ENCODE measurements around the gene FUNDC1. TPM values are rescaled to one million over a fixed set of nuclear protein-coding genes. Genes with fewer than 3 reads are reported as not detected.

Gene FUNDC1
- total and polyA plus RNA-seq, 2 of the 4 experiments (the other 2 are of a cell fraction): 8.6 to 13.1 TPM

- intact Hi-C loops (cut with micrococcal nuclease): no loop called here
- no peak for DNase-seq
- POLR2A ChIA-PET (ENCODE audit: unreplicated experiment): no interaction called here
Measured at GRCh38 chrX:44483965-44484606, 58.6 kb downstream of the FUNDC1 start.

More at GRCh38 chrX:44483965-44484606, 58.6 kb downstream of the FUNDC1 start:
- Histone ChIP-seq H3K9me1 (ENCODE audit: insufficient read depth, low read length) (no peaks in the 10 kb centered on the region), H4K91ac (ENCODE audit: insufficient read depth, low read depth, low read length) (no peak overlapping the region), H2BK5ac (ENCODE audit: low read depth, low read length, poor library complexity, severe bottlenecking) (no peak overlapping the region), H2BK15ac (ENCODE audit: low read depth, low read length) (no peak overlapping the region), H2AFZ (replicated peaks; ENCODE audit: low read length, poor library complexity) (no peak overlapping the region), H4K20me1 (ENCODE audit: insufficient read depth, low read length) (no peaks in the 10 kb centered on the region), H2BK120ac (ENCODE audit: low read depth, low read length) (no peak overlapping the region), H4K5ac (ENCODE audit: low read depth, low read length) (no peak overlapping the region), H3K56ac (ENCODE audit: extremely low read depth, insufficient read depth, low read length) (no peak overlapping the region), H3K79me1 (ENCODE audit: low read depth in 1 of 2, low read length in 2 of 2) (no peaks in the 10 kb centered on the region), H3K27ac (ENCODE audit: insufficient read depth, low read length) (no peak overlapping the region), H3K14ac (replicated peaks; ENCODE audit: low read depth, low read length) (no peak overlapping the region), H3K9me3 (ENCODE audit: control insufficient read depth, insufficient read depth, low read length) (no peaks in the 10 kb centered on the region), H3K18ac (ENCODE audit: low read depth, low read length) (no peak overlapping the region), H3K4me3 (ENCODE audit: insufficient read depth, low read depth, low read length) (no peak overlapping the region), H2BK20ac (ENCODE audit: low read depth, low read length) (no peak overlapping the region), H2AK9ac (replicated peaks; ENCODE audit: low read depth, low read length, poor library complexity) (no peak overlapping the region), H3K36me3 (ENCODE audit: control insufficient read depth, insufficient read depth, low read length) (no peaks in the 10 kb centered on the region), H4K8ac (ENCODE audit: low read depth in 2 of 2, low read length in 2 of 2) (no peak overlapping the region), H3K4ac (ENCODE audit: low read depth, low read length) (no peak overlapping the region), H2AK5ac (ENCODE audit: low read depth, low read length) (no peak overlapping the region), H3K9ac (ENCODE audit: low read depth, low read length) (no peak overlapping the region), H3K27me3 (ENCODE audit: control insufficient read depth, insufficient read depth, low read length) (peaks cover 5% of the 10 kb centered on the region), H3K4me2 (ENCODE audit: low read depth, low read length) (no peak overlapping the region), H3K4me1 (ENCODE audit: control insufficient read depth, insufficient read depth, low read length) (no peaks in the 10 kb centered on the region), H3K23ac (ENCODE audit: low read depth, low read length) (no peak overlapping the region)
- CTCF ChIA-PET: no interaction called here
- in situ Hi-C loops (cut with MboI; ENCODE audit: low sequenced_read_pairs) (no loop called here), dilution Hi-C loops (cut with HindIII; ENCODE audit: low sequenced_read_pairs, unreplicated experiment) (no loop called here)
- 93% methylated on average over 3 of the region's 8 CpGs; no CpG with 5 or more reads in 1 of the 2 experiments for WGBS, 2 experiments (ENCODE audit: extremely low coverage in 2 of 2, insufficient read length in 1 of 2)
- no TSS peak for BruUV-seq (replicated peaks)
- ATAC-seq (ENCODE audit: low read depth): no peak
- TF ChIP-seq NFE2L2 (IDR thresholded peaks at IDR 0.05; ENCODE audit: low read depth, low read length): no peak
- TF ChIP-seq MAFK (IDR thresholded peaks at IDR 0.05; ENCODE audit: low read depth, low read length): no peak
- TF ChIP-seq, protein P1, sequence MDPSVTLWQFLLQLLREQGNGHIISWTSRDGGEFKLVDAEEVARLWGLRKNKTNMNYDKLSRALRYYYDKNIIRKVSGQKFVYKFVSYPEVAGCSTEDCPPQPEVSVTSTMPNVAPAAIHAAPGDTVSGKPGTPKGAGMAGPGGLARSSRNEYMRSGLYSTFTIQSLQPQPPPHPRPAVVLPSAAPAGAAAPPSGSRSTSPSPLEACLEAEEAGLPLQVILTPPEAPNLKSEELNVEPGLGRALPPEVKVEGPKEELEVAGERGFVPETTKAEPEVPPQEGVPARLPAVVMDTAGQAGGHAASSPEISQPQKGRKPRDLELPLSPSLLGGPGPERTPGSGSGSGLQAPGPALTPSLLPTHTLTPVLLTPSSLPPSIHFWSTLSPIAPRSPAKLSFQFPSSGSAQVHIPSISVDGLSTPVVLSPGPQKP (IDR thresholded peaks at IDR 0.05; ENCODE audit: borderline replicate concordance, low read depth, low read length): no peak
- TF ChIP-seq MAZ (IDR thresholded peaks at IDR 0.05; ENCODE audit: borderline replicate concordance, low read depth, low read length): no peak
- no peak for TF ChIP-seq SMC3 (IDR thresholded peaks at IDR 0.05; ENCODE audit: low read depth, low read length)
- no peak for TF ChIP-seq MXI1 (IDR thresholded peaks at IDR 0.05; ENCODE audit: borderline replicate concordance, low read depth, low read length)
- no peak for TF ChIP-seq CTCF (conservative IDR thresholded peaks at IDR 0.05; ENCODE audit: low read depth, low read length)
- TF ChIP-seq CEBPB (IDR thresholded peaks at IDR 0.05; ENCODE audit: low read depth, low read length): no peak
- no peak for TF ChIP-seq RCOR1 (IDR thresholded peaks at IDR 0.05; ENCODE audit: insufficient replicate concordance, low read length)
- TF ChIP-seq BHLHE40 (IDR thresholded peaks at IDR 0.05; ENCODE audit: low read depth, low read length): no peak
- no peak for TF ChIP-seq FOS (IDR thresholded peaks at IDR 0.05; ENCODE audit: low read depth, low read length)
- no peak for TF ChIP-seq RAD21 (IDR thresholded peaks at IDR 0.05; ENCODE audit: low read length)
- no peak for TF ChIP-seq POLR2A (IDR thresholded peaks at IDR 0.05; ENCODE audit: low read depth, low read length)
- no peak for TF ChIP-seq CHD1 (IDR thresholded peaks at IDR 0.05; ENCODE audit: low read depth, low read length)
- no peak for TF ChIP-seq RFX5 (IDR thresholded peaks at IDR 0.05; ENCODE audit: low read depth, low read length)
